H4 (cell line): Measurements from ENCODE around the gene DGAT2. TPM values are rescaled to one million over a fixed set of nuclear protein-coding genes. Genes with fewer than 3 reads are reported as not detected.
"Not testable (repeated sequence)": the region's sequence is repeated elsewhere in the genome, so short reads cannot be mapped to it uniquely, and the experiment has no call there.

Source experiments
- DNase-seq: peaks from one replicate; pipeline ENCODE4 v3.0.0-alpha.2; 2015; ENCODE audit warnings: low spot score
- total RNA-seq: library from RNA; depleted of rRNA; stranded (reverse); fragments of >200 nt; shearing (Covaris generic); gene quantifications from 2 replicates; pipeline ENCODE4 v1.2.3, GENCODE V29; 2014

The DGAT2 gene
- total RNA-seq, 1 experiment from 2014 or later: 8.1 TPM

GRCh38 chr11:75754933-75755332, 13.6 kb upstream of the DGAT2 start:
- not testable (repeated sequence) for DNase-seq

- DNase-seq: no peak
Measured at GRCh38 chr11:75757651-75758050, 10.9 kb upstream of the DGAT2 start.

- DNase-seq: no peak
Measured at GRCh38 chr11:75759832-75760231, 8.7 kb upstream of the DGAT2 start.

GRCh38 chr11:75760243-75760642, 8.3 kb upstream of the DGAT2 start:
- DNase-seq: no peak

- DNase-seq: no peak
Measured at GRCh38 chr11:75760710-75761493, 7.7 kb upstream of the DGAT2 start.

- DNase-seq: no peak
Measured at GRCh38 chr11:75762158-75762557, 6.4 kb upstream of the DGAT2 start.

GRCh38 chr11:75762885-75763284, 5.7 kb upstream of the DGAT2 start:
- DNase-seq: no peak

- DNase-seq: no peak
Measured at GRCh38 chr11:75763846-75764245, 4.7 kb upstream of the DGAT2 start.

- no peak for DNase-seq
Measured at GRCh38 chr11:75765116-75765515, 3.5 kb upstream of the DGAT2 start.

GRCh38 chr11:75766443-75767227, 1.9 kb upstream of the DGAT2 start:
- DNase-seq: no peak

GRCh38 chr11:75767228-75767572, 1.4 kb upstream of the DGAT2 start:
- no peak for DNase-seq

GRCh38 chr11:75767793-75768111, 826 bp upstream of the DGAT2 start:
- no peak for DNase-seq

GRCh38 chr11:75768909-75769771, 562 bp downstream of the DGAT2 start:
- no peak for DNase-seq

GRCh38 chr11:75770102-75770501, 1.5 kb downstream of the DGAT2 start:
- no peak for DNase-seq

- DNase-seq: no peak
Measured at GRCh38 chr11:75771646-75772410, 3.2 kb downstream of the DGAT2 start.

GRCh38 chr11:75773595-75774353, 5.2 kb downstream of the DGAT2 start:
- no peak for DNase-seq

GRCh38 chr11:75775056-75775455, 6.5 kb downstream of the DGAT2 start:
- DNase-seq: no peak

- DNase-seq: no peak
Measured at GRCh38 chr11:75776546-75776945, 8.0 kb downstream of the DGAT2 start.

GRCh38 chr11:75777461-75778110, 9.0 kb downstream of the DGAT2 start:
- DNase-seq: no peak

- no peak for DNase-seq
Measured at GRCh38 chr11:75778962-75779361, 10.4 kb downstream of the DGAT2 start.
